NCI-H2227 treated with DMSO at 0.1 percent for 48 hours (cell line): Measurements from ENCODE around the gene TMEM163.
"Not testable (repeated sequence)": the region's sequence is repeated elsewhere in the genome, so short reads cannot be mapped to it uniquely, and the experiment has no call there.

Experiments used
- DNase-seq: peaks from one replicate; lab custom pipeline; 2025; lab: John Stamatoyannopoulos, UW

Gene TMEM163

GRCh38 chr2:134621939-134622705, 96.7 kb downstream of the TMEM163 start:
- no peak for DNase-seq

GRCh38 chr2:134619250-134619649, 99.5 kb downstream of the TMEM163 start:
- DNase-seq = no peak

- not testable (repeated sequence) for DNase-seq
Measured at GRCh38 chr2:134615480-134615879, 103.3 kb downstream of the TMEM163 start.

GRCh38 chr2:134611316-134611715, 107.5 kb downstream of the TMEM163 start:
- no peak for DNase-seq

- DNase-seq = no peak
Measured at GRCh38 chr2:134610871-134611270, 107.9 kb downstream of the TMEM163 start.

- no peak for DNase-seq
Measured at GRCh38 chr2:134609924-134610513, 108.8 kb downstream of the TMEM163 start.

- DNase-seq = no peak
Measured at GRCh38 chr2:134603966-134604365, 114.8 kb downstream of the TMEM163 start.

- DNase-seq = no peak
Measured at GRCh38 chr2:134602666-134603065, 116.1 kb downstream of the TMEM163 start.

GRCh38 chr2:134601264-134601663, 117.5 kb downstream of the TMEM163 start:
- DNase-seq = no peak

GRCh38 chr2:134600208-134600607, 118.6 kb downstream of the TMEM163 start:
- DNase-seq = no peak

- no peak for DNase-seq
Measured at GRCh38 chr2:134599236-134599635, 119.6 kb downstream of the TMEM163 start.

- peak; percentile 78 for DNase-seq
Measured at GRCh38 chr2:134594399-134594798, 124.4 kb downstream of the TMEM163 start.

- no peak for DNase-seq
Measured at GRCh38 chr2:134593519-134593918, 125.3 kb downstream of the TMEM163 start.

GRCh38 chr2:134592377-134592776, 126.4 kb downstream of the TMEM163 start:
- no peak for DNase-seq

GRCh38 chr2:134591526-134591925, 127.3 kb downstream of the TMEM163 start:
- no peak for DNase-seq

- DNase-seq = no peak
Measured at GRCh38 chr2:134590679-134591078, 128.1 kb downstream of the TMEM163 start.

- DNase-seq = not testable (repeated sequence)
Measured at GRCh38 chr2:134589171-134590083, 129.4 kb downstream of the TMEM163 start.

- no peak for DNase-seq
Measured at GRCh38 chr2:134588556-134588955, 130.2 kb downstream of the TMEM163 start.

GRCh38 chr2:134586326-134586965, 132.4 kb downstream of the TMEM163 start:
- no peak for DNase-seq

- no peak for DNase-seq
Measured at GRCh38 chr2:134583997-134584520, 134.7 kb downstream of the TMEM163 start.

- DNase-seq = no peak
Measured at GRCh38 chr2:134583462-134583861, 135.3 kb downstream of the TMEM163 start.

- no peak for DNase-seq
Measured at GRCh38 chr2:134582547-134582899, 136.3 kb downstream of the TMEM163 start.
